SU-DHL-6 (cell line): ENCODE measurements around the gene MAP3K2.

ENCODE experiments used
- H2AFZ ChIP-seq: fragments of 200-600 bp; sonication (generic); 2 replicates; pipeline ENCODE4 v1.6.1; 2014; ENCODE audit warnings: low read depth, mild to moderate bottlenecking, moderate library complexity, mixed read lengths, antibody characterized with exemption, low read length; ENCODE audit not compliant: severe bottlenecking
- H3F3A ChIP-seq: fragments of 200-600 bp; shearing (Covaris generic); 2 replicates; pipeline ENCODE4 v1.6.0; 2016; ENCODE audit warnings: antibody characterized with exemption, mild to moderate bottlenecking; ENCODE audit not compliant: insufficient read depth
- H3K27ac ChIP-seq: fragments of 200-600 bp; sonication (generic); 2 replicates; pipeline ENCODE4 v1.5.1; 2016; ENCODE audit warnings: low read depth, mild to moderate bottlenecking, low read length, moderate library complexity, mixed read lengths
- H3K27me3 ChIP-seq: fragments of 200-600 bp; sonication (generic), shearing (Covaris generic); 2 replicates; pipeline ENCODE4 v1.6.0; 2014; ENCODE audit warnings: mild to moderate bottlenecking, low read length
- H3K36me3 ChIP-seq: fragments of 200-600 bp; sonication (generic); 2 replicates; pipeline ENCODE4 v1.6.1; 2014; ENCODE audit warnings: mild to moderate bottlenecking, low read length, mixed read lengths
- H3K4me2 ChIP-seq: fragments of 300-600, 200-600 bp; shearing (Covaris generic), sonication (generic); 2 replicates; pipeline ENCODE4 v1.6.0; 2014; ENCODE audit warnings: low read length, low read depth, mild to moderate bottlenecking; ENCODE audit not compliant: poor library complexity, severe bottlenecking
- H3K4me3 ChIP-seq: fragments of 200-600 bp; sonication (generic); 2 replicates; pipeline ENCODE4 v1.5.1; 2014; ENCODE audit warnings: antibody characterized with exemption, low read length, mild to moderate bottlenecking, mixed read lengths; ENCODE audit not compliant: insufficient read depth, poor library complexity, severe bottlenecking
- H3K79me2 ChIP-seq: fragments of 200-600 bp; sonication (generic); 2 replicates; pipeline ENCODE4 v1.6.1; 2014; ENCODE audit warnings: mild to moderate bottlenecking, low read length, moderate library complexity; ENCODE audit not compliant: insufficient read depth
- H3K9ac ChIP-seq: fragments of 200-600 bp; sonication (generic); 2 replicates; pipeline ENCODE4 v1.7.0; 2014; ENCODE audit warnings: mild to moderate bottlenecking, low read length
- H3K9me2 ChIP-seq: fragments of 200-600 bp; sonication (generic); replicated peaks from 2 replicates; pipeline ENCODE4 v1.6.1; 2014; ENCODE audit warnings: low read length; ENCODE audit not compliant: insufficient read depth
- H3K9me3 ChIP-seq: fragments of 200-600 bp; sonication (generic); 2 replicates; pipeline ENCODE4 v1.6.1; 2014; ENCODE audit warnings: low read length, mixed read lengths; ENCODE audit not compliant: insufficient read depth
- H4K20me1 ChIP-seq: fragments of 200-600 bp; sonication (generic); 2 replicates; pipeline ENCODE4 v1.6.1; 2014; ENCODE audit warnings: low read depth, mild to moderate bottlenecking, antibody characterized with exemption, low read length, moderate library complexity, mixed read lengths
- EZH2phosphoT487 ChIP-seq: fragments of 200-600 bp; sonication (generic), shearing (Covaris generic); conservative IDR thresholded peaks from 2 replicates; pipeline ENCODE4 v1.6.1; 2018; ENCODE audit warnings: mild to moderate bottlenecking, antibody characterized with exemption, low read length, moderate library complexity, mixed read lengths
- TF ChIP-seq, protein P1 (sequence below): fragments of 200-600 bp; sonication (generic); IDR thresholded peaks from one replicate; pipeline ENCODE4 v1.5.1; 2017; ENCODE audit warnings: antibody characterized with exemption, mild to moderate bottlenecking, low read length, moderate library complexity; ENCODE audit not compliant: insufficient read depth, poor library complexity, severe bottlenecking

The MAP3K2 gene

GRCh38 chr2:127376257-127376656, 11.5 kb downstream of the MAP3K2 start:
- Histone ChIP-seq H3K79me2 (peaks cover 94% of the 10 kb centered on the region), H3K36me3 (peaks cover 11% of the 10 kb centered on the region), H3F3A (no peaks in the 10 kb centered on the region), H3K9ac (no peak overlapping the region), H3K27ac (no peak overlapping the region), H3K9me3 (peaks cover 6% of the 10 kb centered on the region; the same call in 1 of the 2 replicates), H3K4me2 (no peak overlapping the region), H3K27me3 (no peaks in the 10 kb centered on the region), H4K20me1 (no peaks in the 10 kb centered on the region; the same call in 1 of the 2 replicates), H2AFZ (no peak overlapping the region), H3K9me2 (no peaks in the 10 kb centered on the region), H3K4me3 (no peak overlapping the region)
- no peak for TF ChIP-seq EZH2phosphoT487
- TF ChIP-seq, protein P1, sequence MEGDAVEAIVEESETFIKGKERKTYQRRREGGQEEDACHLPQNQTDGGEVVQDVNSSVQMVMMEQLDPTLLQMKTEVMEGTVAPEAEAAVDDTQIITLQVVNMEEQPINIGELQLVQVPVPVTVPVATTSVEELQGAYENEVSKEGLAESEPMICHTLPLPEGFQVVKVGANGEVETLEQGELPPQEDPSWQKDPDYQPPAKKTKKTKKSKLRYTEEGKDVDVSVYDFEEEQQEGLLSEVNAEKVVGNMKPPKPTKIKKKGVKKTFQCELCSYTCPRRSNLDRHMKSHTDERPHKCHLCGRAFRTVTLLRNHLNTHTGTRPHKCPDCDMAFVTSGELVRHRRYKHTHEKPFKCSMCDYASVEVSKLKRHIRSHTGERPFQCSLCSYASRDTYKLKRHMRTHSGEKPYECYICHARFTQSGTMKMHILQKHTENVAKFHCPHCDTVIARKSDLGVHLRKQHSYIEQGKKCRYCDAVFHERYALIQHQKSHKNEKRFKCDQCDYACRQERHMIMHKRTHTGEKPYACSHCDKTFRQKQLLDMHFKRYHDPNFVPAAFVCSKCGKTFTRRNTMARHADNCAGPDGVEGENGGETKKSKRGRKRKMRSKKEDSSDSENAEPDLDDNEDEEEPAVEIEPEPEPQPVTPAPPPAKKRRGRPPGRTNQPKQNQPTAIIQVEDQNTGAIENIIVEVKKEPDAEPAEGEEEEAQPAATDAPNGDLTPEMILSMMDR = no peak

- Histone ChIP-seq H4K20me1 (no peaks in the 10 kb centered on the region), H3K4me2 (no peak overlapping the region), H3K9me2 (no peaks in the 10 kb centered on the region), H3K27me3 (no peaks in the 10 kb centered on the region), H3K9me3 (peaks cover 10% of the 10 kb centered on the region; the same call in 1 of the 2 replicates), H3K79me2 (peaks cover 93% of the 10 kb centered on the region), H3K27ac (no peak overlapping the region), H3K4me3 (no peak overlapping the region), H3F3A (no peaks in the 10 kb centered on the region), H2AFZ (no peak overlapping the region), H3K36me3 (peaks cover 11% of the 10 kb centered on the region), H3K9ac (no peak overlapping the region)
- TF ChIP-seq, protein P1 = no peak
- TF ChIP-seq EZH2phosphoT487 = no peak
Observed at GRCh38 chr2:127373362-127374083, 14.3 kb downstream of the MAP3K2 start.

GRCh38 chr2:127371037-127371436, 16.7 kb downstream of the MAP3K2 start:
- peaks cover 94% of the 10 kb centered on the region for H3K79me2 ChIP-seq
- no peak overlapping the region for H3K27ac ChIP-seq
- H3K4me2 ChIP-seq = no peak overlapping the region
- H3K9me2 ChIP-seq = no peaks in the 10 kb centered on the region
- H4K20me1 ChIP-seq = no peaks in the 10 kb centered on the region
- TF ChIP-seq EZH2phosphoT487 = no peak
- TF ChIP-seq, protein P1 = no peak
- H3K9ac ChIP-seq = no peak overlapping the region
- H3K4me3 ChIP-seq = no peak overlapping the region
- no peak overlapping the region for H2AFZ ChIP-seq
- no peaks in the 10 kb centered on the region for H3K27me3 ChIP-seq
- H3F3A ChIP-seq = no peaks in the 10 kb centered on the region
- H3K9me3 ChIP-seq = peaks cover 4% of the 10 kb centered on the region; the same call in 1 of the 2 replicates
- H3K36me3 ChIP-seq = no peaks in the 10 kb centered on the region
